Fibroblast of lung (primary cell): ENCODE data around the gene EGF. TPM values are rescaled to one million over a fixed set of nuclear protein-coding genes. Genes with fewer than 3 reads are reported as not detected.

Source experiments
- DNase-seq, 2 donors: peaks; one replicate each; pipeline versions ENCODE4 v3.0.0 to v3.0.0-alpha.2; 2010; ENCODE audit warnings: low read depth in 2 of 2
- H2AFZ ChIP-seq: 2 replicates; pipeline ENCODE4 v1.5.1; 2012; ENCODE audit warnings: low read length, control low read depth, inconsistent platforms
- H3K27ac ChIP-seq: 2 replicates; pipeline ENCODE4 v1.5.1; 2011; ENCODE audit warnings: low read length, control low read depth; ENCODE audit not compliant: insufficient read depth
- H3K27me3 ChIP-seq: 2 replicates; pipeline ENCODE4 v1.5.1; 2011; ENCODE audit warnings: mild to moderate bottlenecking, low read length; ENCODE audit not compliant: control insufficient read depth, insufficient read depth
- H3K36me3 ChIP-seq: 2 replicates; pipeline ENCODE4 v1.5.1; 2011; ENCODE audit warnings: low read length; ENCODE audit not compliant: control insufficient read depth, insufficient read depth
- H3K4me1 ChIP-seq: 2 replicates; pipeline ENCODE4 v1.5.1; 2011; ENCODE audit warnings: low read length; ENCODE audit not compliant: control insufficient read depth, insufficient read depth; ENCODE audit errors: extremely low read depth
- H3K4me2 ChIP-seq: 2 replicates; pipeline ENCODE4 v1.5.1; 2011; ENCODE audit warnings: low read length, control low read depth; ENCODE audit not compliant: insufficient read depth; ENCODE audit errors: extremely low read depth
- H3K4me3 ChIP-seq, 4 experiments: fragments of 200-600 bp in 1 of 4; sonication (generic) in 1 of 4; replicated peaks in 1 of 4; 2 replicates each; pipeline ENCODE4 v1.5.1; 2011 to 2016; ENCODE audit warnings: low read length in 4 of 4, low read depth in 3 of 4, mild to moderate bottlenecking in 3 of 4, control low read depth in 2 of 4, inconsistent platforms in 1 of 4, mixed read lengths in 1 of 4; ENCODE audit not compliant: insufficient read depth in 1 of 4; ENCODE audit errors: control extremely low read depth in 1 of 4
- H3K79me2 ChIP-seq: 2 replicates; pipeline ENCODE4 v1.5.1; 2012; ENCODE audit warnings: mild to moderate bottlenecking, low read length, inconsistent platforms; ENCODE audit not compliant: control insufficient read depth, insufficient read depth
- H3K9ac ChIP-seq: 2 replicates; pipeline ENCODE4 v1.5.1; 2011; ENCODE audit warnings: mild to moderate bottlenecking, low read length, control low read depth; ENCODE audit not compliant: insufficient read depth
- H3K9me3 ChIP-seq: 2 replicates; pipeline ENCODE4 v1.5.1; 2012; ENCODE audit warnings: low read depth, low read length; ENCODE audit not compliant: control insufficient read depth, insufficient read depth
- H4K20me1 ChIP-seq: 2 replicates; pipeline ENCODE4 v1.5.1; 2011; ENCODE audit warnings: low read length; ENCODE audit not compliant: control insufficient read depth, insufficient read depth; ENCODE audit errors: extremely low read depth
- EZH2 ChIP-seq: IDR thresholded peaks from 2 replicates; pipeline ENCODE4 v1.5.1; 2012; ENCODE audit warnings: low read length, control low read depth, mild to moderate bottlenecking; ENCODE audit errors: missing control alignments
- polyA plus RNA-seq, 2 donors: library from polyadenylated mRNA; depleted of rRNA in 1 of 2; stranded (reverse) in 1 of 2; unstranded in 1 of 2; fragments of >200 nt; gene quantifications; 2 replicates each; pipeline ENCODE4 v1.2.1, GENCODE V29; 2011 to 2012; ENCODE audit warnings: missing spikeins in 1 of 2
- total RNA-seq: library from RNA; depleted of rRNA; stranded (reverse); fragments of >200 nt; gene quantifications from 2 replicates; pipeline ENCODE4 v1.2.1, GENCODE V29; 2014
- TF ChIP-seq, protein P1 (sequence below), 2 donors: IDR thresholded peaks in 1 of 2; conservative IDR thresholded peaks in 1 of 2; 1 replicate in 1 of 2; 2 replicates in 1 of 2; pipeline ENCODE4 v1.5.1; 2011 to 2012; ENCODE audit warnings: low read length in 2 of 2, control low read depth in 1 of 2, inconsistent platforms in 1 of 2, low read depth in 1 of 2, mild to moderate bottlenecking in 1 of 2

The EGF gene
- total and polyA plus RNA-seq, 2 donors (not counting 1 experiment from before 2014, with no cell fraction given) = 0.59 to 0.83 TPM

DNA sequence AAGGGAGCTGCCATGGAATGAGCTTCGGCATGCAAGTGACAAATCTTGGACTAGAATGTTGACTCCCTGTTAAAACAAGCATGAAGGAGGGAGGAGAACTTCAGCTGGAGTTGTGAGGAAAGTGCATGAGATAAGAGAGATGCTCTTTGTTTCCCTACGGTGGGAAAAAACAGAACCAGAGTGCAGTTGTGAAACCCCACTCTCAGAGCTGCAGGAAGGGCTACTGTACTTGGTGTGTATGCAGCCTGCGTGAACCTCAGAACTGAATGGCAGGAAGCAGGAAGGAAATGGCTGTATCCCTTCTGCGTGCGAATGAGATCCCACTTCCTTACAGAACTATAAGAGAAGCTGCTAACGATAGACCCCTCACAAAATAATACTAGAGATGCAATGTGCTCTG, 57.2 kb downstream of the EGF start:
- Histone ChIP-seq H3K9ac (no peak overlapping the region), H3K4me3 (no peak overlapping the region), H4K20me1 (no peaks in the 10 kb centered on the region), H3K27ac (no peak overlapping the region), H3K27me3 (peaks cover 5% of the 10 kb centered on the region), H3K4me1 (no peaks in the 10 kb centered on the region), H3K4me2 (no peak overlapping the region), H3K79me2 (no peaks in the 10 kb centered on the region), H3K9me3 (no peaks in the 10 kb centered on the region), H3K36me3 (no peaks in the 10 kb centered on the region), H2AFZ (no peak overlapping the region)
- no peak for DNase-seq
- TF ChIP-seq, protein P1, sequence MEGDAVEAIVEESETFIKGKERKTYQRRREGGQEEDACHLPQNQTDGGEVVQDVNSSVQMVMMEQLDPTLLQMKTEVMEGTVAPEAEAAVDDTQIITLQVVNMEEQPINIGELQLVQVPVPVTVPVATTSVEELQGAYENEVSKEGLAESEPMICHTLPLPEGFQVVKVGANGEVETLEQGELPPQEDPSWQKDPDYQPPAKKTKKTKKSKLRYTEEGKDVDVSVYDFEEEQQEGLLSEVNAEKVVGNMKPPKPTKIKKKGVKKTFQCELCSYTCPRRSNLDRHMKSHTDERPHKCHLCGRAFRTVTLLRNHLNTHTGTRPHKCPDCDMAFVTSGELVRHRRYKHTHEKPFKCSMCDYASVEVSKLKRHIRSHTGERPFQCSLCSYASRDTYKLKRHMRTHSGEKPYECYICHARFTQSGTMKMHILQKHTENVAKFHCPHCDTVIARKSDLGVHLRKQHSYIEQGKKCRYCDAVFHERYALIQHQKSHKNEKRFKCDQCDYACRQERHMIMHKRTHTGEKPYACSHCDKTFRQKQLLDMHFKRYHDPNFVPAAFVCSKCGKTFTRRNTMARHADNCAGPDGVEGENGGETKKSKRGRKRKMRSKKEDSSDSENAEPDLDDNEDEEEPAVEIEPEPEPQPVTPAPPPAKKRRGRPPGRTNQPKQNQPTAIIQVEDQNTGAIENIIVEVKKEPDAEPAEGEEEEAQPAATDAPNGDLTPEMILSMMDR (conservative IDR thresholded peaks at IDR 0.05 in 1 of 2, IDR thresholded peaks at IDR 0.05 in 1 of 2; ENCODE audit: low read depth in 1 of 2, low read length in 2 of 2) = no peak
- no peak for TF ChIP-seq EZH2

DNA sequence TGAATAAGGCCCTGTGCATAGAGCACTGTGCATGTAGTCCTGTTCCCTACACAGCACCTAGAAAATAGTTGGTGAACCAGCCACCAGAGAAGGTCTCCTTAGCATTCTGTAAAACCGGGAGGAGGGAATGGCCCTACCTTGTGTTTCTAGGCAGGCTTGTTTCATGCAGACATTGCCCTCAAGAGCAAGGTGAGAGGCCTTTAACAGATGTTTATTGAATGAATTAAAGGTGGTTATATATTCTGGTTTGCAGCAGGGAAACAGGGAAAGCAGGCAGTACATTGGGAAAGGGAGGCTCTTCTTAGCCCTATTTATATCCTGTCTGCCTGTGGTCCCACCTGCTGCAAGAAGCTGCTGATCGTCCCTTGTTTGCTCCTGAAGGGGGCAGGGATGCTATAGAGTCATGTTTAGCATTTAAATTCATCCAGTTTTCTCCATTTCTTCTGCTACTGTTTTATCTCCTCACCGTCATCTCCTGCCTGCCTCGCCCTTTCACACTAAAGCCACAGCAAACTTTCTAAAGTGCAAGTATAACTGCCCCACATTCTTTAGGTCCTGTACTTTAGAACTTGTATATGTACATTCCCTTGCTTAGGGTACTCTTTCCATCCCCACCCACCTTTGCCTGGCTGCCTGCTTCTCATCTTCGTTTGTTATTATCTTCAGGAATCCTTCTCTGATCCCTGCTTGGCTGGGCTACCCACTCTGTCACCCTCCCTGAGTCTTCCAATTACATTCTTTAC, 60.3 kb downstream of the EGF start:
- no peak overlapping the region for H3K9ac ChIP-seq
- no peaks in the 10 kb centered on the region for H3K4me1 ChIP-seq
- H3K36me3 ChIP-seq = no peaks in the 10 kb centered on the region
- H3K4me2 ChIP-seq = no peak overlapping the region
- H3K4me3 ChIP-seq = no peak overlapping the region
- TF ChIP-seq, protein P1 (conservative IDR thresholded peaks at IDR 0.05 in 1 of 2, IDR thresholded peaks at IDR 0.05 in 1 of 2; ENCODE audit: low read depth in 1 of 2, low read length in 2 of 2) = no peak
- TF ChIP-seq EZH2 = no peak
- no peak for DNase-seq
- no peaks in the 10 kb centered on the region for H4K20me1 ChIP-seq
- H3K79me2 ChIP-seq = no peaks in the 10 kb centered on the region
- no peak overlapping the region for H3K27ac ChIP-seq
- H3K27me3 ChIP-seq = peaks cover 5% of the 10 kb centered on the region
- H3K9me3 ChIP-seq = no peaks in the 10 kb centered on the region
- no peak overlapping the region for H2AFZ ChIP-seq

DNA sequence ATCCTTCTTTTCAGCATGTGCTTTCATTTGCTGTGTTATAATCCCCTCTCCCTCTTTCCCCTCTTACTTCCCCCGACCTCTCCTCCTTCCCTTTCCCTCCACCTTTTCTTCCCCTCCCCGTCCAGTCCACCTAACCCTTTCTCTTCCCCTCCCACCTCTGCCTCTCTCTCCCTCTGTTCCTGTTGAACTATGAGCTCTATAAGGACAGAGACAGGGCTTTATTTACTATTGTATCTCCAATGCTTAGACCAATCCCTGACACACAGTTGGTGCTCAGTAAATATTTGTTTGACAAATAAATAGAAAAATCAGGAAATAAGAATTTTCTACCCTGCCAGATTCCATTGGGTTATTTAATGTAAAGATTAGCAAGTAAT, 60.8 kb downstream of the EGF start:
- Histone ChIP-seq H3K4me1 (no peaks in the 10 kb centered on the region), H3K9ac (no peak overlapping the region), H3K79me2 (no peaks in the 10 kb centered on the region), H3K27me3 (peaks cover 5% of the 10 kb centered on the region), H3K4me3 (no peak overlapping the region), H3K9me3 (no peaks in the 10 kb centered on the region), H3K36me3 (no peaks in the 10 kb centered on the region), H3K27ac (no peak overlapping the region), H4K20me1 (no peaks in the 10 kb centered on the region), H3K4me2 (no peak overlapping the region), H2AFZ (no peak overlapping the region)
- TF ChIP-seq, protein P1 (conservative IDR thresholded peaks at IDR 0.05 in 1 of 2, IDR thresholded peaks at IDR 0.05 in 1 of 2; ENCODE audit: low read depth in 1 of 2, low read length in 2 of 2) = no peak
- TF ChIP-seq EZH2 = no peak
- DNase-seq = no peak
